HUES6 (cell line): ENCODE measurements around the gene RNASE8.

Source experiments
- H3K27ac ChIP-seq: 2 replicates; pipeline ENCODE4 v1.7.0; 2013; ENCODE audit warnings: low read depth, mild to moderate bottlenecking, low read length, inconsistent platforms
- H3K27me3 ChIP-seq: 2 replicates; pipeline ENCODE4 v1.6.1; 2013; ENCODE audit warnings: low read length; ENCODE audit not compliant: control insufficient read depth, insufficient read depth
- H3K36me3 ChIP-seq: 2 replicates; pipeline ENCODE4 v1.6.1; 2013; ENCODE audit warnings: low read length; ENCODE audit not compliant: control insufficient read depth, insufficient read depth
- H3K4me1 ChIP-seq: 2 replicates; pipeline ENCODE4 v1.6.1; 2013; ENCODE audit warnings: low read length; ENCODE audit not compliant: control insufficient read depth, insufficient read depth
- H3K4me3 ChIP-seq: 2 replicates; pipeline ENCODE4 v1.5.1; 2013; ENCODE audit warnings: low read depth, low read length
- H3K9ac ChIP-seq: one replicate; pipeline ENCODE4 v1.6.1; 2013; ENCODE audit warnings: mild to moderate bottlenecking, low read length
- H3K9me3 ChIP-seq: 2 replicates; pipeline ENCODE4 v1.6.1; 2013; ENCODE audit warnings: low read depth, low read length; ENCODE audit not compliant: control insufficient read depth, insufficient read depth

The RNASE8 gene

GRCh38 chr14:21103710-21104447, 46.3 kb downstream of the RNASE8 start:
- Histone ChIP-seq H3K4me1 (peaks cover 45% of the 10 kb centered on the region), H3K4me3 (peak overlapping the region; percentile 86), H3K36me3 (no peaks in the 10 kb centered on the region), H3K27me3 (no peaks in the 10 kb centered on the region), H3K9ac (peak overlapping the region; percentile 99), H3K9me3 (no peaks in the 10 kb centered on the region), H3K27ac (peak overlapping the region; percentile 100)

- Histone ChIP-seq H3K9ac (peak overlapping the region; percentile 99), H3K27me3 (no peaks in the 10 kb centered on the region), H3K27ac (peak overlapping the region; percentile 100), H3K9me3 (no peaks in the 10 kb centered on the region), H3K36me3 (no peaks in the 10 kb centered on the region), H3K4me1 (peaks cover 39% of the 10 kb centered on the region), H3K4me3 (peak overlapping the region; percentile 86)
These were observed 46.9 kb downstream of the RNASE8 start for GRCh38 chr14:21104448-21105060.

- H3K36me3 ChIP-seq, result no peaks in the 10 kb centered on the region
- no peak overlapping the region for H3K9ac ChIP-seq
- H3K27me3 ChIP-seq, result no peaks in the 10 kb centered on the region
- no peaks in the 10 kb centered on the region for H3K9me3 ChIP-seq
- no peak overlapping the region for H3K4me3 ChIP-seq
- peaks cover 38% of the 10 kb centered on the region for H3K4me1 ChIP-seq
- H3K27ac ChIP-seq, result no peak overlapping the region
These were observed 47.5 kb downstream of the RNASE8 start for GRCh38 chr14:21105095-21105494.

- no peaks in the 10 kb centered on the region for H3K27me3 ChIP-seq
- H3K27ac ChIP-seq, result no peak overlapping the region
- no peaks in the 10 kb centered on the region for H3K36me3 ChIP-seq
- H3K9me3 ChIP-seq, result no peaks in the 10 kb centered on the region
- peaks cover 39% of the 10 kb centered on the region for H3K4me1 ChIP-seq
- no peak overlapping the region for H3K4me3 ChIP-seq
- no peak overlapping the region for H3K9ac ChIP-seq
These were observed 48.5 kb downstream of the RNASE8 start for GRCh38 chr14:21106176-21106497.

GRCh38 chr14:21106498-21107282, 49.1 kb downstream of the RNASE8 start:
- no peaks in the 10 kb centered on the region for H3K9me3 ChIP-seq
- no peak overlapping the region for H3K27ac ChIP-seq
- H3K27me3 ChIP-seq, result no peaks in the 10 kb centered on the region
- peaks cover 39% of the 10 kb centered on the region for H3K4me1 ChIP-seq
- no peaks in the 10 kb centered on the region for H3K36me3 ChIP-seq
- H3K9ac ChIP-seq, result no peak overlapping the region
- 0 out of 2 replicates have a peak overlapping the region, but pooled peaks have one; percentile 7 for H3K4me3 ChIP-seq

GRCh38 chr14:21107283-21107800, 49.7 kb downstream of the RNASE8 start:
- H3K9ac ChIP-seq, result no peak overlapping the region
- no peaks in the 10 kb centered on the region for H3K9me3 ChIP-seq
- no peaks in the 10 kb centered on the region for H3K36me3 ChIP-seq
- H3K27ac ChIP-seq, result no peak overlapping the region
- peaks cover 33% of the 10 kb centered on the region for H3K4me1 ChIP-seq
- H3K27me3 ChIP-seq, result no peaks in the 10 kb centered on the region
- H3K4me3 ChIP-seq, result no peak overlapping the region
